GM19455 (cell line): ENCODE data around the gene TKTL1.

Source experiments
- ATAC-seq: cut with Tn5 transposase; IDR thresholded peaks from one replicate; pipeline ENCODE4 v1.9.1; 2021; ENCODE audit not compliant: unreplicated experiment

Gene TKTL1

DNA sequence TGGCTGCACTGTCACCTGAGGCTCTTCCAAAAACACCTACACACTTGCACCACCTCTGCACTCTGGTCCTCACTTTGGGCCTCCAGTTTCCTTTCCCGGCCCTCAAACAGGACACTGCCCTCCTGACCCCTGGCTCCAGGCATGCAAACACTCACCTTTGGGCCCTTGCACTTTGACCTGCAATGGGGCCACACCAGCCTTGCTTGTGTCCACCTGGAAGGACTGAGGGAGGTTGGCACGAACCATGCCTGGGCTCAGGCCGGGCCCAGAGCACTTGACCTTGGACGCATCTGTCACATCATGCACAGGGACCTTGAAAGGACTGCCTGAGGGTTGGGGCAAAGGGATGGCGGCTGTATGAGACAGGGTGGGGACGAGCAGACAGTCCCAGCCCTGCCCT is 63.2 kb downstream of the TKTL1 start:
- ATAC-seq = no peak

- no peak for ATAC-seq
Observed at GRCh38 chrX:154359362-154360154, 64.0 kb downstream of the TKTL1 start.

DNA sequence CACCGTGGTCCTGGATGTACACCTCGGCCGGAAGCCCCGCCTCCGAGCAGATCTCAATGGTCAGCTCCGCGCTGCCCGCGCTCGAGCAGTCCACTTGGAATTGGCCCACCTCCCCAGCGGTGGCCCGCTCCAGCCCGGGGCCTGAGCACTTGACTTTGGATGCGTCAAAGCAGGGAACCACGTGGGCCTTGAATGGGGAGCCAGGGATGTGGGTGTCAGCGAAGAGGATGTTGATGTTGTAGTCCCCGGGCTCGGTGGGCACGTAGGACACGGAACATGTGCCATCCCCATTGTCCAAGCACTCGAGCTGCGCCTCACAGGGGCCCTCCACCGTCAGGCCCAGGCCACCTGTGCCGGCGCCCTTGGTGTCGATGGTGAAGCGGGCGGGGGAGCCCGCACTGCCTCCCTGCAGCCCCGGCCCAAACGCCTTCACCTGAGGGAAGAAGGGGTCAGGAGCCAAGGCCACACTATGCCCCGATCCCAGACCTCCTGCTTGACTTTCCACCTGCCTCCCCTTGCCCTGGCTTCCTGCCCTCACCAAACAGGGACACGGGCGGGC is 64.6 kb downstream of the TKTL1 start:
- ATAC-seq = no peak

- no peak for ATAC-seq
Observed at GRCh38 chrX:154362085-154362742, 66.6 kb downstream of the TKTL1 start.

GRCh38 chrX:154363706-154364439 is 68.3 kb downstream of the TKTL1 start:
- no peak for ATAC-seq

GRCh38 chrX:154365052-154365600 is 69.5 kb downstream of the TKTL1 start:
- ATAC-seq = no peak

GRCh38 chrX:154365997-154366665 is 70.5 kb downstream of the TKTL1 start:
- ATAC-seq = no peak

GRCh38 chrX:154366666-154367055 is 71.1 kb downstream of the TKTL1 start:
- ATAC-seq = no peak

DNA sequence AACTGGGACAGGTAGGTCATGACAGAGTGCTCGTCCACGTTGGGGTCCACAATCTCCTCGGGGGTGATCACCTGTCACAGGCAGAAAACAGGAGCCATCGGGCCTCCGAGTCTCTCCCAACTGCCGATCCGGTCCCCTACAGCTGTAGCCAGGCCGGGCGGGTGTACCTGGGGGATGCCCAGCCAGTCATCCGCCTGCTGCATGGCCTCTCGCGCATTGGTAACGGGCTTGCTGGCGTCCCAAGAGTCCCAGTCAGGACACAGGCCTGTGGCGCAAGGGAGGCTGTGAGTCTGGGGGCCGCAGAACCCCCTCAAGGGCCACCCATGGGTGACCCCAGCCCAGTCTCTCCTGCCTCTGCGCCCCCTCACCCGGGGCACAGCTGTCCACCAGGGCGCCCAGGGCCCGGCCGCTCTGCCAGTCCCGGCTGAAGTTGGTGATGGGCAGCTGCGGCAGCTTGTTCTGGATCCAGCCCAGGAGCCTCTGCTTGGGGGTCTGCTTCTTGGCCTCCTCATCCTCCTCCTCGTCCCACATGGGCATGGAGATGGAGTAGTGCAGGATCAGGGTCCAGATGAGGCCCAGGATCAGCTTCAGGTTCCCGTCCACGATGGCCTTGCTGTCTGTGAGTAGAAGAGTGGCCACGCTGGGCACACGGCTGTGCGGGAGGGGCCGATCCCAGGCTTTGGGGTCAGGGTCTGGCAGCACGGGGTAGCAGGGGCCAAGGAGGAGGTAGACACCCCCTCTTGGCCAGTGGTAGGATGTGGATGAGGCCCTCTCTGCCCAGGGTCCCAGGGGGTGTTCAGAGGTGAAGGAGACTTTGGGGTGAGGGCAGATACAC is 72.1 kb downstream of the TKTL1 start:
- ATAC-seq = no peak

GRCh38 chrX:154368630-154369448 is 73.2 kb downstream of the TKTL1 start:
- ATAC-seq = no peak

- no peak for ATAC-seq
Observed at GRCh38 chrX:154369449-154370299, 74.1 kb downstream of the TKTL1 start.

DNA sequence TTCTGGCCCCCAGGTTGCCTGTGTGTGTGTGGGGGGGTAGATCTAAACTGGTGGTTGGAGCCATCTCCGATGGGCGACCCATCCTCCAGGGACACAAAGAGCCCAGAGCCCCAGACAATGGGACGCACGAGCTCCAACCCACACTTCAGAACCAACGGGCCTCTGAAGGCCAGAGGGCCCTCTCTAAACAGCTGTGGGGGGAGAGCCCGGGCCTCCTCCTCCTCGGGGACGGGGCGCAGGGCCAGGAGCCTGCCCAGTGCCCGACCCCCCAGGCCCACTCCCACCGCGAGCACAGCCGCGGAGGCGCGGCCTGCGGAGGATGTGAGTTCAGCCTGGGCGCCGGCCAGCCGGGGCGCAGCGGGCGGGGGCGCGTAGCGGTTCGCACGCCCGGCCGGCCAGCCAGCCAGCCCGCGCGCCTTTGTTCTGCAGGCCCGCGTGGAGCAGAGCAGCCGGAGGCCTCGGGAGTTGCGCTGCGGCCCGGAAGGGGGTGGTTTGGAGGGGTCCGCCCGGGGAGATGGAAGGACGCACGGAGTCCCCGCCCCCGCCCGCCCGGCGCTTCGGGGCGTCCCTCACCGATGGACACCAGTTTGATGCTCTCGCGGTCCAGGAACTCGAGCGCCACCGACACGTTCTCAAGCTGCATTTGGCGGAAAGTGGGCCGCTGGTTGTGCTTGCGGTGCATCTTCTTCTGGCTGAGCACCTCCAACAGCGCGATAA is 74.9 kb downstream of the TKTL1 start:
- ATAC-seq = no peak

- peak; percentile 59 for ATAC-seq
Observed at GRCh38 chrX:154371017-154371788, 75.6 kb downstream of the TKTL1 start.

- ATAC-seq = no peak
Observed at GRCh38 chrX:154371789-154372300, 76.2 kb downstream of the TKTL1 start.

GRCh38 chrX:154372612-154373022 is 77.0 kb downstream of the TKTL1 start:
- ATAC-seq = no peak
